Stimulated activated CD8-positive, alpha-beta memory T cell treated with anti-CD3 and anti-CD28 coated beads, Interleukin-4, amount 100 ng/mL, for 48 hours (primary cell): ENCODE data around the gene ARHGAP45.

ENCODE experiments used
- DNase-seq: peaks from one replicate; pipeline ENCODE4 v3.0.0-alpha.2; 2020

ARHGAP45 gene

DNA sequence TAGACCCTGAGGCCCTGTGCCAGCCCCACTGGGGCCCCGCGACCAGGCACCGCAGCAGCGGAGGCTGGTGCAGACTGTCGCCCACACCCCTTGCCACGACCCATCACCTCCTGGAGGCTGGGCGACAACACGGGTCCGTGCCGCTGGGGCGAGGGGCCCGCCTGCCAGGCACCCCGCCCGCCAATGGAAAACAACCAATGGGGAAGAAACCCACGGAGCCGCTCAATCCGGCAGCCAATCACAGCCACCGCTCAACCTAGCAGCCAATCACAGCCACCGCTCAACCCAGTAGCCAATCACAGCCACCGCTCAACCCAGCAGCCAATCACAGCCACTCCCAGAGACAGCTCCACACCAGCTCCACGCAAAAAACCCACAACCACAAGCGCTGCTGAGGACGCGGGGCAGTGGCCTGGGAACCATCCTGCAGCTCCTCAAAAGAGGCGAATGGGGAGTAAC is 66.5 kb downstream of the ARHGAP45 start:
- DNase-seq = peak; percentile 87

DNA sequence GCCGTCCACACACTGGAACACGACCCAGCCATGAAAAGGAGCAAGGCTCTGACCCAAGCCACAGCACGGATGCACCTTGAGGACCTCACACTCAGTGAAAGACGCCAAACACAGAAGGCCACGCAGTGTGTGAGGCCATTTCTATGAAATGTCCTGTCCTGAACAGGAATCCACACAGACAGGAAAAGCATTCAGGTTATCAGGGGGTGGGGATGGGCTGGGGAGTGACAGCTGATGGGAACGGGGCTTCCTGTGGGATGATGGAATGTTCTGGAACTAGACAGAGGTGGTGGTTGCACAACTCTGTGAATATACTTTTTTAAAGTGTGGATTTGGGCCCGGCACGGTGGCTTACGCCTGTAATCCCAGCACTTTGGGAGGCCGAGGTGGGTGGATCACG is 67.5 kb downstream of the ARHGAP45 start:
- DNase-seq = no peak

DNA sequence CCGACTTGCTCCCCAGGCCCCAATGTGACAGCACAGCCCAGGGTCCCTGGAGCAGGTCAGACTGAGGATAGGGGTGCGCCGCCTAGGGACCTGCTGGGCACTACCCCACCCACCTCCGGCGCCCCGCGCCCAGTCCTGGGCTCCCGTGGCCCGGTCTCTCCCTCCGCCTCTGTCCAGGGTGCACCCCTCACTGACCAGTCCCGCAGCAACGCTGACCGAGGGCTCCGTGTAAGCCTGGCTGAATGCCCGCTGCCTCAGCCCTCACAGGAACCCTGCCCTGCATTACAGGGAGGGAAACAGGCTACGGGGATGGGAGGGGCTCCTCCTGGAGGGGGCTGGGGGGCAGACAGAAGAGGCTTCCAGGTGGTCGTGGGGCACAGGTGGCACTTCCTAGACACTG is 68.5 kb downstream of the ARHGAP45 start:
- DNase-seq = no peak

GRCh38 chr19:1136201-1136600 is 69.2 kb downstream of the ARHGAP45 start:
- DNase-seq = no peak
